ENCODE data around the gene MGAT4A.
A peak's percentile ranks its signal among the peaks of the same experiment; 100 is the strongest.

Gene MGAT4A

DNA sequence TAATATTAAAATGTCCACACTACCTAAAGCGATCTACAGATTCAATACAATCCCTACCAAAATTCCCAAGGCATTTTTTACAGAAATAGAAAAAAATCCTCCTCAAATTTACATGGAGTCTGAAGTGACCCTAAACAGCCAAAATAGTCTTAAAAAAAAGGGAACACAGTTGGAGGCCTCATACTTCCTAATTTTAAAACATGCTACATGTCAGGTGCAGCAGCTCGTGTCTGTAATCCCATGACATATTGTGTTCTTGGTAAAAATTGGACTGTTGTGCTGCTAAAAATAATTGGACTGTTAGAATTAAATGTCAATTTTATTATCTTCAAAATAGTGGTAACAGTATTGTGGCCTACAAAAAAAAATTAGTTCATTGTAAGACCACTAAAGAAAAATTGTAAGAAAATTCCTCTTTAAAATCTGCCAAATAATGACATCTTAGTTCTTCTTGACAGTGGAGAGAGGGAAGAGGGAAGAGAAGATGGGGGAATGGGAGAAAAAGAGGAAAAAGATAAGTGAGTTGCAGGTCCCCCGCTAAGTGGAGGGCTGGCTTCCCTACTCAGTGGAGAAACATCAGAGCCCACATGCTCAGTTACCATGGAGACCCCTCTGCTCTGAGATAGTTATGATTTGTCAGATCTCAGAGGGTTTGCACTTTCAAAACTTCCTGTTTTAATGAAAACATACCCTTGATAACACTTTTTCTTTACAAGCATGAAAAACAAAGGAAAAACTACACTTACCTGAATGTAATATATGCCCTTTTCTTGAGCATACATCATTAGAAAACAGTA is 76.0 kb downstream of the MGAT4A start:
- no peak for TF ChIP-seq ZNF274 (IDR thresholded peaks at IDR 0.05; ENCODE audit: low read depth, low read length)
- H3K4me3 ChIP-seq (ENCODE audit: low read length), result no peak overlapping the region

DNA sequence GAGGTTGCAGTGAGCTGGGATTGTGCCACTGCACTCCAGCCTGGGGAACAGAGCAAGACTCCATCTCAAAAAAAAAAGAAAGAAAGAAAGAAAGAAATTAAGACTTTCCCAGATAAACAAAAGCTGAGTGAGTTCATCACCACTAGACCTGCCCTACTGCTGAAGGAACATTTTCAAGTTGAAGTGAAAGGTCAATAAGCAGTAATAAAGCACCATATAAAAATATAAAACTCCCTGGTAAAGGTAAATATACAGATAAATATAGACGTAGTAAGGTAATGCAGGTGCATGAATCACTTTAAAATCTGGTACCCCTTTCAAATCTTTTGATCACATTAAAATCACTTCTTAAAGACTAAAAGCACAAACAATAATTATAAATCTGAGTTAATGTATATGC is 79.9 kb downstream of the MGAT4A start:
- no peak overlapping the region for H3K4me3 ChIP-seq (ENCODE audit: low read length)
- no peak for TF ChIP-seq ZNF274 (IDR thresholded peaks at IDR 0.05; ENCODE audit: low read depth, low read length)

DNA sequence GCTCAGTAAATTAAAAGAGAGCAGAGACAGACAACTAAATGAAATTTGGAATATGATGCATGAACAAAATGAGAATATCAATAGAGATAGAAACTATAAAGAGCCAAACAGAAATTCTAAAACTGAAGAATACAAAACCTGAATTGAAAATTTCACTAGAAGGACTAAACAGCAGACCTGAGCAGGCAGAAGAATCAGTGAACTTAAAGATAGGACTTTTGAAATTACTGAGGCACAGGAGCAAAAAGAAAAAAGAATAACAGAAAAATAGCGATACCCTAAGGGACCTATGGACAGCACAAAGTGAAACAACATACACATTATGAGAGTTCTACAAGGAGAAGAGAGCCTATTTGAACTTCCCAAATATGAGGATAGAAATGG is 80.9 kb downstream of the MGAT4A start:
- no peak for TF ChIP-seq ZNF274 (IDR thresholded peaks at IDR 0.05; ENCODE audit: low read depth, low read length)
- H3K4me3 ChIP-seq (ENCODE audit: low read length), result no peak overlapping the region

DNA sequence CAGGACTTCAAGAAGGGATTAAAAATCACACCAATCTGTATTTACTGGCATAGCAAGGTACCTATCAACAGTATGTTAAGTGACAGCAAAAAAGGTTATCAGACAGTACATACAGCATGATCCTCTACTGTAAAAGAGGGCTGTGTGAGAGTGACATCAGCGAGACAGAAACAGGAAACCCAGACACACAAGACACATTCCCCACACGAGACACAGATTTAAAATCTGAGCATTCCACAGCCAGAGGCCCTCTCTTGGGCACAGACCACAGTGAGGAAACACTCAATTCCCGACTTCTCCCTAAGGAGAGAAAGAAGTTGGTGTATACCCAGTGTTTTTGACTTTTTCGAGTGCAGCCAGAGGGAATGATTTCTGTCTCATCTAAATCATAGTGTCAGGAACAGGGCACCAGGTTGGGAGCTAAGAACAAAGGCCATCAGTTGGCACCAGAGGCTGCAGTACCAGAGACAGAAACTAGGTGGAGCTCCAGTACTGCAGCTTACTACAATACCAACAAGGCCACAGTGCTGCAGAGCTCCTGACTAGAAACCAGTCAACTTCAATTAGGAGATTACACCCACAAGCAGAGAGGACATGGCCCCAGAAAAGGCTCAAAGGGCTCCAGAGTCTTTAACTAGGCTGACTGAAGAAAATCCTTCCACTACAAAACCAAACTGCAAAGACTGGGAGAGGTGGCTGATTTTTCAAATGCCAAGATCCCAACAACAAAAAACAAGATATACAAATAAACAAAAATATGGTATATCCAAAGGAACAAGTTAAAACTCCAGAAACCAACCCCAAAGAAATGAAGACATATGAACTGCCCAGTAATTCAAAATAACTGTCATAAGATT is 81.6 kb downstream of the MGAT4A start:
- TF ChIP-seq ZNF274 (IDR thresholded peaks at IDR 0.05; ENCODE audit: low read depth, low read length), result no peak
- no peak overlapping the region for H3K4me3 ChIP-seq (ENCODE audit: low read length)

DNA sequence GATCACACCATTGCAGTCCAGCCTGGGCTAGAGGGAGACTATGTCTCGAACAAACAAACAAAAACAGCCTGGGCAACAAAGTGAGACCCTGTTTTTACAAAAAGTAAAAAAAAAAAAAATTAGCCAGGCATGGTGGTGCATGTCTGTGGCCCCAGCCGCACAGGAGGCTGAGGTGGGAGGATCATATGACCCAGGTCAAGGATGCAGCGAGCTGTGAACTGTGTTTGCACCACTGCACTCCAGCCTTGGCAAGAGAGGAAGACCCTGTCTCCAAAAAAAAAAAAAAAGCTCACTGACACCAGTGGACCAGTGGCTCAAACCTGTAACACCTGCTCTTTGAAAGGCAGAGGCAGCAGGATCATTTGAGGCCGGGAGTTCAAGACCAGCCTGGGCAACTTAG is 82.5 kb downstream of the MGAT4A start:
- H3K4me3 ChIP-seq (ENCODE audit: low read length), result no peak overlapping the region
- no peak for TF ChIP-seq ZNF274 (IDR thresholded peaks at IDR 0.05; ENCODE audit: low read depth, low read length)

DNA sequence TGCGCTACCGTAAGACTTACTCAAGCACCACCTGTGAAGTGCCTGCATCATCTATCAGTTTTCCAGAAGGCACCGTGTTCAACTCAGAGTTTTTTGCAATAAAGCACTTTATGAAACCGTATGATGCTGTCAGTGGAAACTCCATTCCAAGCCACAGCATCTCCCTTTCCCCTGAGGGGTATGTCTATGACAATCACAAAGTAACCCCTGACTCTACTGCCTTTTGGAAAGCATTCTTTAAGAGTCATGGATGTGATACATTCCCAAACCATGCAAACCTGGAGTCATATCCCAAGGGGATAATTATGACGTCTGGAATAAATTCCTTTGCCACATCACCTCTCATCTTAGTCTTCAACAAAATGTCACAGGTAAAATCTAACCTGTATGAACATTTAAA is 83.3 kb downstream of the MGAT4A start:
- no peak for TF ChIP-seq ZNF274 (IDR thresholded peaks at IDR 0.05; ENCODE audit: low read depth, low read length)

DNA sequence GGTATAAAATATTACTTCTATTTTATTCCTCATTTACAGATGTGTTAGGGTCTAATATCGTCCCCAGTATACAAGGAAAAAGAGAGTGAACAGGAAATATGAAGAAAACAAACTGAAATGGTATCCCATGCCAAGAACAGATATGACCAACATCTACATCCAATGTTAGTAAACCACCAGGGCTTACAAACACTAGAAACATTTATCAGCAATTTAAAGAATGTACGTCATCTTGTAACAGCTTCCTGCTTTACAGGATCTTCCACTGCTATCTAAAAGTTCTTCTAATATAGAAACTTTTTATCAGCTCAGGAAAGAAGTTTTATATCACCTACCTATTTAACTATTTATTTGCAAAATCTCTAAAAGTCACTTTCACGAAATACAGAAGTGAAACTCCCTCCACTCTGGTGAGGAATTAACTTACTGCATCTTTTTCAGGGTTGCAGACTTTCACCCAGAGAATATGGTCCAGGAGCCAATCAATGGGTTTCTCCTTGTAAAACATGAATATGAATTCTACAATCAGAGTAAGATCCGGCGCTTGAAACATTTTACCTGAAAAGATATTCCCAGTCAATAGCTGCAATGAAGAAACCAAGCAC is 87.3 kb downstream of the MGAT4A start:
- no peak overlapping the region for H3K4me3 ChIP-seq (ENCODE audit: low read length)
- TF ChIP-seq ZNF274 (IDR thresholded peaks at IDR 0.05; ENCODE audit: low read depth, low read length), result no peak

More for the DNA sequence above, 83.3 kb downstream of the MGAT4A start:
- no peak overlapping the region for H3K4me3 ChIP-seq (ENCODE audit: low read length)

DNA sequence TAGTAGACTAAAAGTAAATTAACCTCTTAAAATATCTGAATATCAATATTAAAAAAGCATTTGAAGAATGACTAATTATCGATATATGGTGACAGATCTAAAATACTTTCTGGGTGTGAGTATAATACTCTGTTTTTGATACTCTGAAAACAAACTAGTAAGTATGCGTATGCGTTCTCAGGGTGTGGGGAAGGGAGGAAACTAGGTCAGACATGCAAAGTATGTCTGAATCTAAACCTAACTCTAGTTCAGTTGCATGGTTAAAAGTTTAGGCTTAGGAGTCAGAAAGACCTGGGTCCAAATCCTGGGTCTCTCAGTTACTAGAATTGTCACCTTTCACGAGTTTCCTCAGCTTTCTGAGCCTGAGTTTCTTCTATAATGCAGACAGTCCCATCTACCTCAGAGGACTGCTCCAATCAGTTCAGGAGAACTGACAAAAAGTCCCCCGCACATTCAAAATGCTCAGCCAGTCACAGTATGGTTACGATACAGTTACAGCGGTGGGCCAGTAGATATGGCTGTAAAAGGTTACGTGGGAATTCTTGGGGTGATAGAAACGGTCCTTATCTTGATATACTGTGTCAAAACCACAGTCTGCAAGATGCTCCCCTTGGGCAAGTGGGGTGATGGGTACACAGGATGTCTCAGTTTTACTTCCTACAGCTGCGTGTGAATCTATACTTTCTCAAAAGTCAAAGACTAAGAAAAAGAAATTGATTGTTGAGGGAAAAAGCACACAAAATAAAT is 93.4 kb downstream of the MGAT4A start:
- H3K4me3 ChIP-seq (ENCODE audit: low read length), result peak overlapping the region; percentile 40; the same call in 1 of the 2 replicates
- no peak for TF ChIP-seq ZNF274 (IDR thresholded peaks at IDR 0.05; ENCODE audit: low read depth, low read length)

DNA sequence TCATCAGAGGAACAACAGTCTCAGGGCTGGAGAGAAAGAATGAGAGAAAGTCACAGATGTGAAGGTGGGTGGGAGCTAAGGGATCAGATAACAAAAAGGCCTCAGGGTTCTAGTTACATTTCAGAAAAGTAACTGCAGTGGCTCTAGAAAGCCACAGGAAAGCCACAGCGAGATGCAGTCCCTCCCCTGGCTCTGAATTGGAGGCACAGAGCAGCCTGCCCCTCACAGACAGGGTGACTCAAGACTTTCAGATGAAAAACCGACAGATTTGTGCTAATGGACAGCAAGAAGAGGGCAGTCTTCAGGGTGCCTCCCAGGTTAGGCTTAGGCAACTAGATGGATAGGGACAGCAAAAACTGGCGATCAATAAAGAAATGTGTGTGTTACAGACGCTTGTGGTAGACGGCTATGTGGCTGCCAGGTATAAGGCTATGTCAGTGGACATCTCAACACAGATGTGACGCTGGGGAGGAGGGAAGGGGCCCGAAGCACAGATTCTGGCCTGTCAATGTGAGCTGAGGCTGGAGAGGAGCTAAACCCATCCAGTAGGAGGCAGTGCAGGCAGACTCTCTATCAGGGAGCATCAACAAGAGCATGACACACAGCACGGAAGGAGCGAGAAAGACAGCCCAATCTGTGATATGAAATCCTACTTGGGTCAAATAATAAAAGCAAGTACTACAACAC is 96.4 kb downstream of the MGAT4A start:
- TF ChIP-seq ZNF274 (IDR thresholded peaks at IDR 0.05; ENCODE audit: low read depth, low read length), result no peak

DNA sequence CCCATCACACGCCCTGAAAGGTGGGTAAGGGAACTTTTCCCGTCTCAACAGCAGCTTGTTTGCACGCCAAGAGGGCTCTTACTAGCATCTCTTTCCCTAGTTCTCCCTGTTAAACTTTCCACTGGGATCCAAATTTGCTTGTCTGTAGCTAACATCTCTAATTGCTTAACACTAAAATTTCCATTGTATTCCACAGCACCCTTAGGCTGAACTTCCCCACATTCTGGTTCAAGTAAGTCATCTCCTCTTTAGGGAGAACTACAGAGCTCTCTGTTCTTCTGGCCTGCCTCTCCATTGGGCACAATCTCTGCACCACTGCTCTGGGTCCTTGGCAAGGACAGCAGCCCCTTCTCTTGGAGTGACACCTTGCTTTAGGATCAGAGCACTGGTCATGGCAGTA is 98.6 kb downstream of the MGAT4A start:
- no peak for TF ChIP-seq ZNF274 (IDR thresholded peaks at IDR 0.05; ENCODE audit: low read depth, low read length)
- H3K4me3 ChIP-seq (ENCODE audit: low read length), result no peak overlapping the region

More for the DNA sequence above, 96.4 kb downstream of the MGAT4A start:
- H3K4me3 ChIP-seq (ENCODE audit: low read length), result no peak overlapping the region

DNA sequence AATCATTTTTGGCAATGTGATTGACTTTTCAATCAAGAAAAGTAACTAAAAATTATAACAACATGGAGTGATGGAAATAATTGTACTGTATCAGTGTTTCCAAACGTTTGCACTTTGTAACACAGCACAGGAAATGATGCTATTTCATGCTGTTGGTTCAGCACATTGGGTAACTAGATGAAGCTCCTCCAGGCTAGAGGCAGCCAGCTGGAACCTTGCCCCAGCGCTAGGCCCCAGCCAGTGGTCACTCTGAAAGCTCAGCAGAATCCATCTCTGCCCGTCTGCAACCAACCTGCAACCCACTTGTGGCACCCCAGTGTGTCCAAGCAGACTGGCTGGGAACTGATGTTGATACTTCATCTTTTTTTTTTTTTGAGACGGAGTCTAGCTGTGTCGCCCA is 107.3 kb downstream of the MGAT4A start:
- no peak for TF ChIP-seq ZNF274 (IDR thresholded peaks at IDR 0.05; ENCODE audit: low read depth, low read length)
- no peak overlapping the region for H3K4me3 ChIP-seq (ENCODE audit: low read length)

DNA sequence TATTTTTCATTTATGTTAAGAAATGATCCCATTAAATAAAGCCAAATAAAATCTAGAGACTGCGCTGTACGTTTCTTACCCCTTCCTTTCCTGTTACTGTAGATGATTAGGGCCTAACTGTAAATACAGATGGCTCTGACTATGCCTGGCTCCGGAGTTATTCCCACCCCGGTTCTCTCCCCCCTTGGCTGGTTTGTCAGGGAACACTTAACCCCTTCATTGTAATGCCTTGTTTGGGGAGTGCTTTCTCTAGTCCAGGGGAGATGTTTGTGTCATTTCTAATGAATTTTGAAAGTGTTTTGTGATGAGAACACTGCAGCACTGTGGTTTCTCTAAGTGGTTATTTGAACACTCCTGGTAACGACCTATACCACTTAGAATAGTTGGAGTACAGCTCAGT is 113.8 kb downstream of the MGAT4A start:
- TF ChIP-seq ZNF274 (IDR thresholded peaks at IDR 0.05; ENCODE audit: low read depth, low read length), result no peak
- H3K4me3 ChIP-seq (ENCODE audit: low read length), result no peak overlapping the region

DNA sequence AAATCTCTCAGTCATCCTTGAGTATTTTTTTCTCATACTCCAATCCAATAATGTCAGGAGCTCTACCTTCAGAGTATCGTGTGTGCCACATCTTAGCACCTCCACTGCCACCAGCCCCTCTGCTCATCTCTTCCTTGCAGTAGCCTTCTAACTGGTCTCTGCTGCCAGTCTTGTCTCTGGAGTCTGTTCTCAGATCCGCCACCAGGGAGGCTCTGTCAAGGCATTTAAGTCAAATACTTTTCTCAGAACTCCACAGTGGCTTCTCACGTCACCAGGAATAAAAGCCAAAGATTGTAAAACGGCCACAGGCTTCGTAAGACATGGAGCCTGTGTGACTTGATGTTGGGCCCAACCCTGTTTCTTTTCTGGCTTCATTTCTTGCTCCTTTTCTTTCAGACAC is 115.5 kb downstream of the MGAT4A start:
- no peak overlapping the region for H3K4me3 ChIP-seq (ENCODE audit: low read length)
- TF ChIP-seq ZNF274 (IDR thresholded peaks at IDR 0.05; ENCODE audit: low read depth, low read length), result no peak

Data from GM08714 (cell line).